CD14-positive monocyte (primary cell): ENCODE results near the gene PRAME. TPM values are rescaled to one million over a fixed set of nuclear protein-coding genes. Genes with fewer than 3 reads are reported as not detected.
A peak's percentile ranks its signal among the peaks of the same experiment; 100 is the strongest.
"Not testable (repeated sequence)": the region's sequence is repeated elsewhere in the genome, so short reads cannot be mapped to it uniquely, and the experiment has no call there.

ENCODE experiments used
- DNase-seq, 3 donors: peaks; one replicate each; pipeline ENCODE4 v3.0.0-alpha.2; 2011 to 2022
- H2AFZ ChIP-seq: 2 replicates; pipeline ENCODE4 v1.6.0; 2012; ENCODE audit warnings: mild to moderate bottlenecking, low read depth, low read length, inconsistent platforms; ENCODE audit not compliant: insufficient read depth, poor library complexity, severe bottlenecking
- H3K27ac ChIP-seq, 2 donors: 1 replicate in 1 of 2; 2 replicates in 1 of 2; pipeline ENCODE4 v1.5.1; 2012 to 2013; ENCODE audit warnings: low read length in 2 of 2, control low read depth in 1 of 2, inconsistent platforms in 1 of 2, low read depth in 1 of 2, mild to moderate bottlenecking in 1 of 2
- H3K27me3 ChIP-seq, 2 donors: one replicate each; pipeline versions ENCODE4 v1.6.0 to v1.6.1; 2011 to 2013; ENCODE audit warnings: low read length in 2 of 2; ENCODE audit not compliant: control insufficient read depth in 2 of 2, insufficient read depth in 2 of 2
- H3K36me3 ChIP-seq, 2 donors: replicated peaks in 1 of 2; 1 replicate in 1 of 2; 2 replicates in 1 of 2; pipeline versions ENCODE4 v1.5.1 to v1.6.1; 2012 to 2013; ENCODE audit warnings: low read length in 2 of 2, control low read depth in 1 of 2, inconsistent platforms in 1 of 2, mild to moderate bottlenecking in 1 of 2; ENCODE audit not compliant: insufficient read depth in 2 of 2, control insufficient read depth in 1 of 2
- H3K4me1 ChIP-seq, 2 donors: 1 replicate in 1 of 2; 2 replicates in 1 of 2; pipeline versions ENCODE4 v1.5.1 to v1.6.1; 2012 to 2013; ENCODE audit warnings: low read length in 2 of 2, control low read depth in 1 of 2, inconsistent platforms in 1 of 2, mild to moderate bottlenecking in 1 of 2, moderate library complexity in 1 of 2; ENCODE audit not compliant: insufficient read depth in 2 of 2, control insufficient read depth in 1 of 2
- H3K4me2 ChIP-seq: replicated peaks from 2 replicates; pipeline ENCODE3; 2012; ENCODE audit warnings: low read length, moderate library complexity, mild to moderate bottlenecking; ENCODE audit not compliant: poor library complexity, severe bottlenecking; ENCODE audit errors: extremely low read depth
- H3K4me3 ChIP-seq, 3 experiments: fragments of 200-600 bp in 1 of 3; sonication (generic) in 1 of 3; replicated peaks in 1 of 3; 1 replicate in 2 of 3; 2 replicates in 1 of 3; pipeline ENCODE4 v1.5.1; 2011 to 2013; ENCODE audit warnings: low read length in 3 of 3, mild to moderate bottlenecking in 3 of 3, control low read depth in 2 of 3, low read depth in 2 of 3, inconsistent platforms in 1 of 3, moderate library complexity in 1 of 3
- H3K79me2 ChIP-seq: 2 replicates; pipeline ENCODE4 v1.6.0; 2012; ENCODE audit warnings: mild to moderate bottlenecking, control low read depth, inconsistent platforms, low read length, moderate library complexity; ENCODE audit not compliant: insufficient read depth
- H3K9ac ChIP-seq: 2 replicates; pipeline ENCODE4 v1.6.0; 2017; ENCODE audit warnings: low read length, mild to moderate bottlenecking; ENCODE audit not compliant: insufficient read depth, poor library complexity, severe bottlenecking
- H3K9me3 ChIP-seq, 2 donors: replicated peaks in 1 of 2; 1 replicate in 1 of 2; 2 replicates in 1 of 2; pipeline versions ENCODE4 v1.5.1 to v1.6.1; 2012 to 2013; ENCODE audit warnings: low read length in 2 of 2, control low read depth in 1 of 2; ENCODE audit not compliant: control insufficient read depth in 1 of 2, insufficient read depth in 1 of 2
- H4K20me1 ChIP-seq: 2 replicates; pipeline ENCODE4 v1.6.0; 2012; ENCODE audit warnings: mild to moderate bottlenecking, low read length, control low read depth, moderate library complexity; ENCODE audit not compliant: insufficient read depth
- H3K27ac Mint-ChIP-seq, 7 donors: one replicate each; pipeline ENCODE4 v1.8.0; 2020; ENCODE audit warnings: mild to moderate bottlenecking in 7 of 7, mixed read lengths in 7 of 7, moderate library complexity in 6 of 7, inconsistent platforms in 2 of 7
- H3K27me3 Mint-ChIP-seq, 3 donors: one replicate each; pipeline ENCODE4 v1.8.0; 2021 to 2022; ENCODE audit warnings: low read depth in 3 of 3, mild to moderate bottlenecking in 3 of 3, mixed read lengths in 3 of 3, moderate library complexity in 3 of 3, inconsistent platforms in 1 of 3
- H3K36me3 Mint-ChIP-seq, 2 donors: one replicate each; pipeline ENCODE4 v1.8.0; 2020; ENCODE audit warnings: mixed read lengths in 2 of 2, inconsistent platforms in 1 of 2, mild to moderate bottlenecking in 1 of 2
- H3K4me1 Mint-ChIP-seq: one replicate; pipeline ENCODE4 v1.8.0; 2020; ENCODE audit warnings: mild to moderate bottlenecking, mixed read lengths
- H3K4me3 Mint-ChIP-seq, 2 donors: one replicate each; pipeline ENCODE4 v1.8.0; 2020; ENCODE audit warnings: mild to moderate bottlenecking in 2 of 2, mixed read lengths in 2 of 2, moderate library complexity in 1 of 2
- H3K9me3 Mint-ChIP-seq, 7 donors: one replicate each; pipeline ENCODE4 v1.8.0; 2020 to 2022; ENCODE audit warnings: mixed read lengths in 7 of 7, mild to moderate bottlenecking in 6 of 7, moderate library complexity in 6 of 7, inconsistent platforms in 2 of 7
- WGBS: methylation state at CpG from one replicate; pipeline ENCODE4 v1.1.5; 2013; ENCODE audit warnings: missing lambda C conversion rate; ENCODE audit not compliant: insufficient coverage; 5-methylcytosine and 5-hydroxymethylcytosine counted together
- intact Hi-C, 2 donors: fragments of 100-400 bp; cut with micrococcal nuclease; formaldehyde crosslinking; loops; one replicate each; pipeline versions ENCODE4 v1.15.0 to v1.15.1; 2023
- polyA plus RNA-seq, 3 donors: library from polyadenylated mRNA; depleted of rRNA in 1 of 3; unstranded in 2 of 3; stranded (reverse) in 1 of 3; fragments of 300-500 nt in 2 of 3; fragments of >200 nt in 1 of 3; fragmentation: Illumina TruSeq in 2 of 3; gene quantifications; 1 replicate in 2 of 3; 2 replicates in 1 of 3; pipeline ENCODE4 v1.2.3, GENCODE V29; 2012 to 2021
- TF ChIP-seq, protein P1 (sequence below): fragments of 200-600 bp; IDR thresholded peaks from one replicate; pipeline ENCODE4 v1.8.0; 2022; ENCODE audit warnings: antibody characterized with exemption, mild to moderate bottlenecking

Gene PRAME
- polyA plus RNA-seq, 3 donors = not detected

DNA sequence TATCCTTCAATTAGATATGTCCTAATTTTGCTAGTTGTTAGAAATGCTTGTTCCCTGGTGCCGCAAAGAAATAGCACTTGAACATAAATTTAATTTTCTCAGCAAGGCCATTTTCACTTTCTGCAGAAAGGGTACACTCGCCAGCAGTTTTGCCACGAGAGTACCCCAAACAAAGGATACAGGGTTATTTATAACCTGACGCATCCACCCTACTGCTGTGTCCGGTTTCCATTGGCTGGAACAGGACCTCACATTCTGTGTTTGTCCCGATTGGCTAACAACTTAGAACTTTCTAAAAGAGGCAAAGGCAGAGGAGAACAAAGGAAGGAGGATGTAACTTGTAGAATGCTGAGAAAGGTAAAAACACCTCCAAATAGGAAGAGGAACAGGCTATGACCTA, 49.2 kb downstream of the PRAME start:
- Mint-ChIP-seq H3K4me1 (peaks cover 18% of the 10 kb centered on the region), H3K27me3 (peaks cover 6 to 17% (median 8%) of the 10 kb centered on the region in 3 donors), H3K9me3 (peaks cover 8 to 23% (median 15%) of the 10 kb centered on the region in 7 donors)
- H3K4me3 ChIP-seq, H3K9ac ChIP-seq, H3K27ac Mint-ChIP-seq, intact Hi-C loops, H3K36me3 ChIP-seq, H3K79me2 ChIP-seq, H3K27me3 ChIP-seq, H3K4me3 Mint-ChIP-seq, H3K36me3 Mint-ChIP-seq, H2AFZ ChIP-seq, H3K4me2 ChIP-seq, H4K20me1 ChIP-seq, DNase-seq, H3K27ac ChIP-seq: not testable (repeated sequence)
- H3K9me3 ChIP-seq = peaks cover 13% of the 10 kb centered on the region in 2 donors
- H3K4me1 ChIP-seq = peaks cover 10 to 15% of the 10 kb centered on the region in 2 donors
- 94% methylated on average over 3 of the region's 6 CpGs for WGBS

DNA sequence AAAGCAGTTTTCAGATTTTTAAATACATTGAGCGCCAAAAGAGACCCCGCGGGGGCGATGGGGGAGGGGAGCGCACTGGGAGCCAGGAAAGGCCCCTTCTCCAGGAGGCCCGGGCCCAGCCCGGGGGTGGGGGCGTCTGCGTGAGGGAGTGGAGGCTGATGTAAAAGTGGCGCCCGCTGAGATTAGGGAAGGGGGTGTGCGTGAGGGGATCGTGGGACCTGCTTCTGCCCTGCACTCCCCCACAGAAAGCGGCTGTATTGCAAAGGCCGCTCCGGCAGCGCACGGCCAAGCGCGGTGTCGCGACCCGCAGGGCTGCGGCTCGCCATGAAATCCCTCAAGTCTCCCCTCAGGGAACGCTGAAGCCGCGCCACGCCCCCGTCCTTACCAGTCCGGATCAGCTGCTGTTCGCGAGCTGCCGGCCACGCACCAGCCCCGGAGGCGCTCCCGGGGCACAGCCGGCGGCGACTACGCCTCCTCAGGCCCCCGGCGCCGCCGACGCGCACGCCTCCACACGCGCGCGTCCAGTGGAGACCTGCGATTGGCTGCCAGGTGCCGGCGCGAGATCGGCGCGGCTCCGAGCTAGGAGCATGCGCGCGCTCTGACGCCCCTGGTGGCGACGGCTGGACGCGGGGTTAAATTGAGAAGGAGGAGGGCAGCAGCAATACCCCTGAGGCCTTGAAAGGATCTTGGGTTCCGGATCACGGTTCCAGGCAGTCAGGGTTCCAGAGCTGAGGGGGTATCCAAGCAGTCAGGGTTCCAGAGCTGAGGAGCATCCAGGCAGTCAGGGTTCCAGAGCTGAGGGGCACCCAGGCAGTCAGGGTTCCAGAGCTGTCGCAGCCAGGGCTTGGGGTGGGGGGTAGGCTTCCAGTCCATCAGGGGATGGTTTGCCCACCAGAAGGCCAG, 50.5 kb downstream of the PRAME start, which contains the start of gene ZNF280B:
ZNF280B (minus strand) TSS at position 469 of the 903 bp plus-strand sequence. CDS start 19,344 bp downstream, outside the sequence.
- Histone ChIP-seq H3K36me3 (no peaks in the 10 kb centered on the region), H3K4me3 (peak within 1 kb of the TSS; percentile 21 to 76 (median 56)), H3K9ac (peak within 1 kb of the TSS; percentile 60), H3K27ac (no peak within 1 kb of the TSS), H3K27me3 (no peaks in the 10 kb centered on the region), H2AFZ (peak within 1 kb of the TSS; percentile 92), H4K20me1 (no peaks in the 10 kb centered on the region), H3K4me1 (peaks cover 10 to 15% of the 10 kb centered on the region in 2 donors), H3K4me2 (peak within 1 kb of the TSS; percentile 89), H3K79me2 (no peaks in the 10 kb centered on the region), H3K9me3 (peaks cover 13% of the 10 kb centered on the region in 2 donors)
- intact Hi-C loops = no loop called here
- Mint-ChIP-seq H3K27ac (no peak within 1 kb of the TSS), H3K36me3 (no peaks in the 10 kb centered on the region), H3K27me3 (peaks cover 6 to 14% (median 8%) of the 10 kb centered on the region in 3 donors), H3K9me3 (peaks cover 8 to 23% (median 15%) of the 10 kb centered on the region in 7 donors), H3K4me1 (peaks cover 18% of the 10 kb centered on the region), H3K4me3 (peak within 1 kb of the TSS; percentile 75 to 84)
- 3% methylated on average over 65 of the region's 72 CpGs for WGBS
- TF ChIP-seq, protein P1, sequence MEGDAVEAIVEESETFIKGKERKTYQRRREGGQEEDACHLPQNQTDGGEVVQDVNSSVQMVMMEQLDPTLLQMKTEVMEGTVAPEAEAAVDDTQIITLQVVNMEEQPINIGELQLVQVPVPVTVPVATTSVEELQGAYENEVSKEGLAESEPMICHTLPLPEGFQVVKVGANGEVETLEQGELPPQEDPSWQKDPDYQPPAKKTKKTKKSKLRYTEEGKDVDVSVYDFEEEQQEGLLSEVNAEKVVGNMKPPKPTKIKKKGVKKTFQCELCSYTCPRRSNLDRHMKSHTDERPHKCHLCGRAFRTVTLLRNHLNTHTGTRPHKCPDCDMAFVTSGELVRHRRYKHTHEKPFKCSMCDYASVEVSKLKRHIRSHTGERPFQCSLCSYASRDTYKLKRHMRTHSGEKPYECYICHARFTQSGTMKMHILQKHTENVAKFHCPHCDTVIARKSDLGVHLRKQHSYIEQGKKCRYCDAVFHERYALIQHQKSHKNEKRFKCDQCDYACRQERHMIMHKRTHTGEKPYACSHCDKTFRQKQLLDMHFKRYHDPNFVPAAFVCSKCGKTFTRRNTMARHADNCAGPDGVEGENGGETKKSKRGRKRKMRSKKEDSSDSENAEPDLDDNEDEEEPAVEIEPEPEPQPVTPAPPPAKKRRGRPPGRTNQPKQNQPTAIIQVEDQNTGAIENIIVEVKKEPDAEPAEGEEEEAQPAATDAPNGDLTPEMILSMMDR = peak; percentile 38
- DNase-seq = peak; percentile 39 to 64 (median 47)
